Erythroblast (primary cell): Measurements from ENCODE around the gene NUFIP2.
"Not testable (repeated sequence)": the region's sequence is repeated elsewhere in the genome, so short reads cannot be mapped to it uniquely, and the experiment has no call there.

Experiments used
- DNase-seq, 2 experiments: peaks; one replicate each; lab custom pipeline; 2025; lab: John Stamatoyannopoulos, UW
- GATA1 ChIP-seq: IDR thresholded peaks from 2 replicates; pipeline ENCODE4 v1.6.1; 2011; ENCODE audit warnings: low read depth, mild to moderate bottlenecking, control low read depth, low read length, moderate library complexity
- POLR2A ChIP-seq: IDR thresholded peaks from 2 replicates; pipeline ENCODE4 v1.6.1; 2011; ENCODE audit warnings: mild to moderate bottlenecking, low read length

The NUFIP2 gene

GRCh38 chr17:29240477-29240876, 53.5 kb downstream of the NUFIP2 start:
- no peak for DNase-seq
- no peak for TF ChIP-seq GATA1
- no peak for TF ChIP-seq POLR2A

- DNase-seq, result no peak
- no peak for TF ChIP-seq POLR2A
- no peak for TF ChIP-seq GATA1
Observed at GRCh38 chr17:29238133-29238850, 55.7 kb downstream of the NUFIP2 start.

- TF ChIP-seq POLR2A (no peak), GATA1 (no peak)
- peak; percentile 24 to 46 for DNase-seq
Observed at GRCh38 chr17:29237476-29238132, 56.3 kb downstream of the NUFIP2 start.

- TF ChIP-seq GATA1 (no peak), POLR2A (no peak)
- no peak for DNase-seq
Observed at GRCh38 chr17:29235904-29236303, 58.0 kb downstream of the NUFIP2 start.

GRCh38 chr17:29234972-29235371, 59.0 kb downstream of the NUFIP2 start:
- DNase-seq, result not testable (repeated sequence)

GRCh38 chr17:29233301-29233700, 60.6 kb downstream of the NUFIP2 start:
- TF ChIP-seq GATA1, result no peak
- TF ChIP-seq POLR2A, result no peak
- no peak for DNase-seq

GRCh38 chr17:29225396-29225795, 68.6 kb downstream of the NUFIP2 start:
- DNase-seq, result no peak
- TF ChIP-seq GATA1, result no peak
- TF ChIP-seq POLR2A, result no peak

- not testable (repeated sequence) for DNase-seq
Observed at GRCh38 chr17:29221338-29221737, 72.6 kb downstream of the NUFIP2 start.

- DNase-seq, result peak; percentile 72 to 84
Observed at GRCh38 chr17:29219378-29220047, 74.4 kb downstream of the NUFIP2 start.

GRCh38 chr17:29216856-29217255, 77.1 kb downstream of the NUFIP2 start:
- no peak for TF ChIP-seq GATA1
- TF ChIP-seq POLR2A, result no peak
- DNase-seq, result no peak

More at GRCh38 chr17:29219378-29220047, 74.4 kb downstream of the NUFIP2 start:
- TF ChIP-seq GATA1, result no peak
- no peak for TF ChIP-seq POLR2A

- no peak for TF ChIP-seq GATA1
- no peak for TF ChIP-seq POLR2A
- no peak for DNase-seq
Observed at GRCh38 chr17:29216181-29216580, 77.8 kb downstream of the NUFIP2 start.

GRCh38 chr17:29215717-29216116, 78.2 kb downstream of the NUFIP2 start:
- no peak for DNase-seq
- TF ChIP-seq POLR2A (no peak), GATA1 (no peak)

GRCh38 chr17:29215174-29215573, 78.8 kb downstream of the NUFIP2 start:
- TF ChIP-seq POLR2A (no peak), GATA1 (no peak)
- DNase-seq, result no peak

- no peak for TF ChIP-seq POLR2A
- no peak for TF ChIP-seq GATA1
- no peak for DNase-seq
Observed at GRCh38 chr17:29214215-29215146, 79.5 kb downstream of the NUFIP2 start.
